ENCODE measurements around the gene VAV1.
"Not testable (repeated sequence)": the region's sequence is repeated elsewhere in the genome, so short reads cannot be mapped to it uniquely, and the experiment has no call there.

VAV1 gene

GRCh38 chr19:6790194-6791128 lies 18.0 kb downstream of the VAV1 start:
- no peak for DNase-seq (ENCODE audit: low read depth)

- DNase-seq (ENCODE audit: low read depth), result no peak
These were observed 18.7 kb downstream of the VAV1 start for GRCh38 chr19:6791237-6791636.

GRCh38 chr19:6793411-6793810 lies 20.9 kb downstream of the VAV1 start:
- DNase-seq (ENCODE audit: low read depth), result no peak

- no peak for DNase-seq (ENCODE audit: low read depth)
These were observed 21.5 kb downstream of the VAV1 start for GRCh38 chr19:6793973-6794372.

- no peak for DNase-seq (ENCODE audit: low read depth)
These were observed 22.4 kb downstream of the VAV1 start for GRCh38 chr19:6794686-6795431.

GRCh38 chr19:6796278-6796677 lies 23.8 kb downstream of the VAV1 start:
- no peak for DNase-seq (ENCODE audit: low read depth)

- DNase-seq (ENCODE audit: low read depth), result no peak
These were observed 25.1 kb downstream of the VAV1 start for GRCh38 chr19:6797646-6798045.

- not testable (repeated sequence) for DNase-seq (ENCODE audit: low read depth)
These were observed 27.8 kb downstream of the VAV1 start for GRCh38 chr19:6800160-6800790.

GRCh38 chr19:6800991-6801484 lies 28.5 kb downstream of the VAV1 start:
- no peak for DNase-seq (ENCODE audit: low read depth)

GRCh38 chr19:6801485-6802086 lies 29.1 kb downstream of the VAV1 start:
- DNase-seq (ENCODE audit: low read depth), result peak; percentile 72

GRCh38 chr19:6802336-6803035 lies 30.0 kb downstream of the VAV1 start:
- peak; percentile 59 for DNase-seq (ENCODE audit: low read depth)

GRCh38 chr19:6803036-6803404 lies 30.5 kb downstream of the VAV1 start:
- DNase-seq (ENCODE audit: low read depth), result no peak

GRCh38 chr19:6806488-6806887 lies 34.0 kb downstream of the VAV1 start:
- no peak for DNase-seq (ENCODE audit: low read depth)

- DNase-seq (ENCODE audit: low read depth), result no peak
These were observed 34.8 kb downstream of the VAV1 start for GRCh38 chr19:6807291-6807690.

GRCh38 chr19:6808494-6808893 lies 36.0 kb downstream of the VAV1 start:
- DNase-seq (ENCODE audit: low read depth), result no peak

- DNase-seq (ENCODE audit: low read depth), result no peak
These were observed 36.8 kb downstream of the VAV1 start for GRCh38 chr19:6809262-6809661.

GRCh38 chr19:6811378-6811777 lies 38.9 kb downstream of the VAV1 start:
- DNase-seq (ENCODE audit: low read depth), result no peak

GRCh38 chr19:6811906-6812305 lies 39.4 kb downstream of the VAV1 start:
- DNase-seq (ENCODE audit: low read depth), result no peak

- no peak for DNase-seq (ENCODE audit: low read depth)
These were observed 40.1 kb downstream of the VAV1 start for GRCh38 chr19:6812612-6813011.

GRCh38 chr19:6813659-6814058 lies 41.2 kb downstream of the VAV1 start:
- DNase-seq (ENCODE audit: low read depth), result no peak

GRCh38 chr19:6817179-6817578 lies 44.7 kb downstream of the VAV1 start:
- DNase-seq (ENCODE audit: low read depth), result no peak

GRCh38 chr19:6818246-6818645 lies 45.7 kb downstream of the VAV1 start:
- no peak for DNase-seq (ENCODE audit: low read depth)

Measured in activated T-helper 1 cell treated with Interleukin-2 at 50 U/mL for 16 hours (primary cell).